K562 (cell line): ENCODE data around the gene RBM19. TPM values are rescaled to one million over a fixed set of nuclear protein-coding genes. Genes with fewer than 3 reads are reported as not detected.

ENCODE experiments used
- ATAC-seq: fragments of 200-7000 bp; cut with Tn5 transposase; 3 replicates; pipeline ENCODE4 v1.9.1; 2020; ENCODE audit warnings: moderate library complexity
- BruUV-seq: library from RNA; stranded (reverse); fragments of 400-500 nt; replicated peaks from 2 replicates; lab custom pipeline; 2021; lab: Mats Ljungman, UMichigan
- CTCF ChIA-PET: fragments of 300-600 bp; formaldehyde crosslinking; extraction: SDS; loops from one replicate; lab custom pipeline; 2021; ENCODE audit warnings: low intra/inter-chr PET ratio; lab: Yijun Ruan, JAX
- POLR2A ChIA-PET: fragments of 300-600, 350-650 bp; sonication (Branson Sonifier 250); formaldehyde crosslinking; extraction: SDS; loops from one replicate; lab custom pipeline; 2021; ENCODE audit warnings: antibody characterized with exemption, inconsistent platforms; lab: Yijun Ruan, JAX
- DNase-seq, 4 experiments: peaks; one replicate each; pipeline versions ENCODE4 v3.0.0 to v3.0.0-alpha.2; 2011 to 2018; ENCODE audit warnings: low spot score in 3 of 4, mixed read lengths in 3 of 4; ENCODE audit errors: extremely low read depth in 1 of 4
- FAIRE-seq: peaks from 2 replicates; lab custom pipeline; 2011; peaks lifted over from hg19 to GRCh38; lab: Jason Lieb, UNC
- H2AFZ ChIP-seq: 2 replicates; pipeline ENCODE4 v1.6.0; 2011; ENCODE audit warnings: low read depth, low read length, control low read depth, inconsistent platforms
- H3K27ac ChIP-seq: fragments of 200-600 bp; 3 replicates; pipeline ENCODE4 v1.8.0; 2011; ENCODE audit warnings: low read depth, mild to moderate bottlenecking, control low read depth, inconsistent platforms, low read length, moderate library complexity, mixed read lengths; ENCODE audit errors: extremely low read depth
- H3K27me3 ChIP-seq, 2 experiments: fragments of 300-600 bp in 1 of 2; 2 replicates in 1 of 2; 3 replicates in 1 of 2; pipeline versions ENCODE4 v1.6.0 to v1.8.0; 2011; ENCODE audit warnings: inconsistent platforms in 2 of 2, low read length in 2 of 2, mild to moderate bottlenecking in 1 of 2, mixed read lengths in 1 of 2, moderate library complexity in 1 of 2; ENCODE audit not compliant: control insufficient read depth in 2 of 2, insufficient read depth in 2 of 2
- H3K36me3 ChIP-seq: fragments of 300-600 bp; 3 replicates; pipeline ENCODE4 v1.8.0; 2011; ENCODE audit warnings: mild to moderate bottlenecking, low read length, inconsistent platforms; ENCODE audit not compliant: control insufficient read depth, insufficient read depth
- H3K4me1 ChIP-seq, 2 experiments: fragments of 200-600 bp in 1 of 2; replicated peaks in 1 of 2; 2 replicates in 1 of 2; 3 replicates in 1 of 2; pipeline versions ENCODE4 v1.5.1 to v1.8.0; 2011; ENCODE audit warnings: inconsistent platforms in 2 of 2, low read length in 2 of 2, mild to moderate bottlenecking in 1 of 2, mixed read lengths in 1 of 2, moderate library complexity in 1 of 2; ENCODE audit not compliant: control insufficient read depth in 2 of 2, insufficient read depth in 2 of 2
- H3K4me2 ChIP-seq: 2 replicates; pipeline ENCODE4 v1.6.1; 2011; ENCODE audit warnings: low read length, control low read depth, inconsistent platforms, mixed read lengths; ENCODE audit not compliant: insufficient read depth
- H3K4me3 ChIP-seq: fragments of 200-600 bp; sonication (generic), shearing (Covaris generic); 2 replicates; pipeline ENCODE4 v1.5.1; 2016; ENCODE audit warnings: control low read depth, inconsistent platforms
- H3K79me2 ChIP-seq: fragments of 200-600 bp; 3 replicates; pipeline ENCODE4 v1.8.0; 2011; ENCODE audit warnings: low read length, inconsistent platforms; ENCODE audit not compliant: control insufficient read depth, insufficient read depth
- H3K9ac ChIP-seq, 2 experiments: 2 replicates each; pipeline versions ENCODE4 v1.6.0 to v1.6.1; 2011; ENCODE audit warnings: low read depth in 2 of 2, low read length in 2 of 2, control low read depth in 1 of 2, inconsistent platforms in 1 of 2, mild to moderate bottlenecking in 1 of 2, mixed read lengths in 1 of 2; ENCODE audit not compliant: insufficient read depth in 1 of 2
- H3K9me1 ChIP-seq: one replicate; pipeline ENCODE4 v1.6.0; 2011; ENCODE audit warnings: inconsistent platforms, mild to moderate bottlenecking, low read length, moderate library complexity; ENCODE audit not compliant: control insufficient read depth, insufficient read depth
- H3K9me3 ChIP-seq: replicated peaks from 2 replicates; pipeline ENCODE4 v1.5.1; 2011; ENCODE audit warnings: low read depth, low read length, inconsistent platforms; ENCODE audit not compliant: control insufficient read depth, insufficient read depth
- H4K20me1 ChIP-seq: replicated peaks from 2 replicates; pipeline ENCODE4 v1.6.1; 2011; ENCODE audit warnings: low read length, inconsistent platforms, mixed read lengths; ENCODE audit not compliant: control insufficient read depth, insufficient read depth
- NELFE ChIP-seq: IDR thresholded peaks from 2 replicates; pipeline ENCODE4 v1.6.1; 2011; ENCODE audit warnings: mild to moderate bottlenecking; ENCODE audit not compliant: insufficient read depth, insufficient read length
- TFAM ChIP-seq: fragments of 250-450 bp; sonication (Bioruptor Pico); conservative IDR thresholded peaks from 2 replicates; pipeline ENCODE4 v1.5.0; 2021; ENCODE audit warnings: mild to moderate bottlenecking, moderate library complexity
- ZNF316 ChIP-seq: fragments of 450-650 bp; IDR thresholded peaks from 2 replicates; pipeline ENCODE4 v1.6.1; 2016
- ZNF785 ChIP-seq: fragments of 250-450 bp; sonication (Bioruptor Pico); IDR thresholded peaks from 2 replicates; pipeline ENCODE4 v1.4.0; 2020; ENCODE audit warnings: mild to moderate bottlenecking
- WGBS: fragments of 100-300 bp; shearing (Covaris generic); methylation state at CpG from one replicate; pipeline ENCODE4 v1.1.6; 2016; ENCODE audit warnings: low coverage, mixed read lengths; ENCODE audit not compliant: insufficient coverage; ENCODE audit errors: missing lambda C conversion rate; 5-methylcytosine and 5-hydroxymethylcytosine counted together
- in situ Hi-C: fragments of 300-500 bp; cut with MboI; formaldehyde crosslinking; loops from 4 replicates; pipeline ENCODE4 v1.15.0; 2018; ENCODE audit warnings: inconsistent platforms, mixed read lengths
- intact Hi-C: fragments of 100-400 bp; cut with micrococcal nuclease; formaldehyde crosslinking; loops from 2 replicates; pipeline ENCODE4 v1.14.2; 2022
- polyA plus RNA-seq, 8 experiments: library from polyadenylated mRNA; depleted of rRNA in 4 of 8; stranded (reverse) in 5 of 8; unstranded in 3 of 8; fragments of >200 nt; fragmentation: Nextera tagmentation in 2 of 8; fragmentation: Illumina TruSeq in 1 of 8; extraction: Ambion mirVana in 2 of 8; extraction: Trizol in 1 of 8; gene quantifications; 2 replicates each; pipeline versions ENCODE4 v1.2.1 to v1.2.3, GENCODE V29; 2011 to 2014; ENCODE audit warnings: inconsistent platforms in 1 of 8, missing spikeins in 1 of 8
- total RNA-seq, 7 experiments: library from RNA; depleted of rRNA in 6 of 7; stranded (reverse); fragments of >200 nt in 6 of 7; fragmentation: Illumina TruSeq in 2 of 7; extraction: Trizol in 2 of 7; gene quantifications; 2 replicates each; pipeline versions ENCODE4 v1.2.1 to v1.2.3, GENCODE V29; 2011 to 2021; ENCODE audit warnings: low replicate concordance in 1 of 7
- TF ChIP-seq, protein P1 (sequence below): fragments of 450-650 bp; formaldehyde crosslinking; IDR thresholded peaks from 2 replicates; pipeline ENCODE4 v1.4.0; 2020; ENCODE audit warnings: mild to moderate bottlenecking, moderate library complexity

RBM19 gene
- total and polyA plus RNA-seq, 9 of the 15 experiments (the other 6 are each of a cell fraction or from before 2014, with no cell fraction given) = 16.0 to 58.4 (median 37.9) TPM

DNA sequence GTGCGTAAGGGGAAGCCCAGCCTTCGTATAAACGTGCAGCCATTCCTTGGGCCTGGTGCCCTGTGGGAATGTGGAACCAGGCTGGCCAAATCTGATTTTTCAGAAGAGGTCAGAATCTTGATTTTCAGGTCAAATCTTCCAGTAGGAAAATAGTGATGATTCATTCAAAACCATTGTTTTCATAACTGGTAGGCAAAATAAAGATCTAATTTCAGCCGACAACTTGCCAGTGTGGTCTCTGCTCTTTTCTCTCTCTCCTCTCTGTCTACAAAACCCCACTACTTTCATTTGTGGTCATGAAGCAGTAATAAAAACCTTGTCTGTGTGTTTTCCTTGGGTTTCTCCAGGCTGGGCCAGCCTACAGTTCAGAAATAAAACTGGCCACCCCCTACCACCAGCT lies 135.1 kb downstream of the RBM19 start:
- Histone ChIP-seq H3K9me1 (no peaks in the 10 kb centered on the region), H3K4me1 (peaks cover 0 to 7% of the 10 kb centered on the region in 2 experiments; a peak in 1 of 5 replicates), H2AFZ (no peak overlapping the region), H3K36me3 (no peaks in the 10 kb centered on the region), H3K4me3 (no peak overlapping the region), H3K27me3 (no peaks in the 10 kb centered on the region), H3K79me2 (no peaks in the 10 kb centered on the region), H3K4me2 (no peak overlapping the region), H3K9me3 (no peaks in the 10 kb centered on the region), H4K20me1 (no peaks in the 10 kb centered on the region), H3K27ac (no peak overlapping the region), H3K9ac (no peak overlapping the region)
- TF ChIP-seq, protein P1, sequence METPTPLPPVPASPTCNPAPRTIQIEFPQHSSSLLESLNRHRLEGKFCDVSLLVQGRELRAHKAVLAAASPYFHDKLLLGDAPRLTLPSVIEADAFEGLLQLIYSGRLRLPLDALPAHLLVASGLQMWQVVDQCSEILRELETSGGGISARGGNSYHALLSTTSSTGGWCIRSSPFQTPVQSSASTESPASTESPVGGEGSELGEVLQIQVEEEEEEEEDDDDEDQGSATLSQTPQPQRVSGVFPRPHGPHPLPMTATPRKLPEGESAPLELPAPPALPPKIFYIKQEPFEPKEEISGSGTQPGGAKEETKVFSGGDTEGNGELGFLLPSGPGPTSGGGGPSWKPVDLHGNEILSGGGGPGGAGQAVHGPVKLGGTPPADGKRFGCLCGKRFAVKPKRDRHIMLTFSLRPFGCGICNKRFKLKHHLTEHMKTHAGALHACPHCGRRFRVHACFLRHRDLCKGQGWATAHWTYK (CRISPR knock-in tag) = no peak
- TF ChIP-seq ZNF785 (no peak), ZNF316 (0 out of 2 replicates have a peak, but pooled peaks have one; percentile 24), TFAM (CRISPR knock-in tag) (no peak), NELFE (no peak)
- intact Hi-C loops (no loop called here), in situ Hi-C loops (no loop called here)
- BruUV-seq = no TSS peak
- FAIRE-seq (no peak), ATAC-seq (no peak), DNase-seq (no peak)
- ChIA-PET CTCF (no interaction called here), POLR2A (interaction anchor here (0.6 kb wide), 1 partner anchor 14 kb away, joined by 3 read pairs; no protein-coding TSS in a partner anchor)
- WGBS = 71% methylated on average over 4 of the region's 4 CpGs
